ENCODE data around the gene GNAI2.

Gene GNAI2

DNA sequence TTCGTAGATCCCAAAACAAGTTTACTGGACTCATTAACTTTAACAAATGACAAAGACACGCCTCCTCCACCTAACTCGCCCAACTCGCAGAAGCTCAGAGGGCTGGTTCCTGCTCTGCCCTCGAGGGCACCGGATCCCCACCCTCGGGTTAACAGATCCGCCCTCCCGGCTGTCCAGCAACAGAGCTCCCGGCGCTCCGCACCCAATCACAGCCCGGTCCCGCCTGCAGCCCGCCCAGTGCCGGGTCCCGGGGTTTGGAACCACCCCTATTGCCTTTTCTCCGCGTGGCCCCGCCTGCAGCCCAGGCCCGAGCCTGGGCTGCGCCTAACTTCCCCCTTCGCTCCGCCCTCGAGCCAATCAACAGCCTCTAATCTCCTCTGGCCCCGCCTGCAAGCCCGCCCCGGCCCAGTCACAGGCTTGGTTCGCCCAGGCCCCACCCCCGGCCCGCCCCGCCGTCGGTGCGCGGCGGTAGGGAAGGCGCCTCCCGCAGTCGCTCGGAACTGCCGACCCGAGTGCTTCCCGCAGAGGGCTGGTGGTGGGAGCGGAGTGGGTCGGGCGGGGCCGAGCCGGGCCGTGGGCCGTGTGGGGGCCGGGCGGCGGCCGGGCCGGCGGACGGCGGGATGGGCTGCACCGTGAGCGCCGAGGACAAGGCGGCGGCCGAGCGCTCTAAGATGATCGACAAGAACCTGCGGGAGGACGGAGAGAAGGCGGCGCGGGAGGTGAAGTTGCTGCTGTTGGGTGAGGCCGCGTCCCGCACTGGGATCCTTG, at the start of gene GNAI2:
Gene GNAI2 (plus strand): TSS at position 489 of the 768 bp plus-strand sequence. CDS start 132 bp downstream, at position 621.
- peak; percentile 99 for DNase-seq

- no peak for DNase-seq
Observed at GRCh38 chr3:50187750-50188149, 48.3 kb upstream of the GNAI2 start.

GRCh38 chr3:50189274-50189673, 46.7 kb upstream of the GNAI2 start:
- peak; percentile 19 for DNase-seq

- no peak for DNase-seq
Observed at GRCh38 chr3:50189989-50190388, 46.0 kb upstream of the GNAI2 start.

- no peak for DNase-seq
Observed at GRCh38 chr3:50190936-50191660, 44.9 kb upstream of the GNAI2 start, which contains the start of gene GNAT1. Gene GNAT1 (plus strand): TSS chr3:50191610. CDS start chr3:50191726, 116 bp downstream.

GRCh38 chr3:50192124-50192523, 43.9 kb upstream of the GNAI2 start:
- no peak for DNase-seq

DNA sequence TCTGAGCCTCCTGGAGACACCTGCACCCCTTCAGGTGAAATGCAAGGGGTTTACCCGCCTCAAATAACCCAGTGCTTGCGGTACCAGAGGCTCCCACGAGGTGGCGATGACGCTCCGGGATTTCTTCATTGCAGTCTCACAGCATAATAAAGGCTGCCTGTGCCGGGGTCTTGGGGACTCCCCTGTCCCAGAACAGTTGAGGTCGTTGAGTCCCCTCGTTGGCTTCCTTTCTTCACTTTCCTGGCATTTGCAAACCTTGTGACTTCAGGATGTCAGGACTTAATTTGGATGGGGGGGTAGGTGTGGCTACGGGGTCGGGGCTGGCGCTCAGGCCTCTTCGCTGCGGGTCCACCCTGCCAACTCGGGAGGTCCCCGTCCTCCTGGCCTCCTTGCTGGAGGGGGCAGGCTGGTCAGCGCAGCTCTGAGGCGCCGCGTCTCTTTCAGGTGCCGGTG, 43.3 kb upstream of the GNAI2 start:
- DNase-seq = peak; percentile 85

GRCh38 chr3:50193286-50193685, 42.7 kb upstream of the GNAI2 start:
- no peak for DNase-seq

GRCh38 chr3:50193746-50194127, 42.3 kb upstream of the GNAI2 start:
- no peak for DNase-seq

GRCh38 chr3:50194128-50194902, 41.7 kb upstream of the GNAI2 start:
- DNase-seq = peak; percentile 88

DNA sequence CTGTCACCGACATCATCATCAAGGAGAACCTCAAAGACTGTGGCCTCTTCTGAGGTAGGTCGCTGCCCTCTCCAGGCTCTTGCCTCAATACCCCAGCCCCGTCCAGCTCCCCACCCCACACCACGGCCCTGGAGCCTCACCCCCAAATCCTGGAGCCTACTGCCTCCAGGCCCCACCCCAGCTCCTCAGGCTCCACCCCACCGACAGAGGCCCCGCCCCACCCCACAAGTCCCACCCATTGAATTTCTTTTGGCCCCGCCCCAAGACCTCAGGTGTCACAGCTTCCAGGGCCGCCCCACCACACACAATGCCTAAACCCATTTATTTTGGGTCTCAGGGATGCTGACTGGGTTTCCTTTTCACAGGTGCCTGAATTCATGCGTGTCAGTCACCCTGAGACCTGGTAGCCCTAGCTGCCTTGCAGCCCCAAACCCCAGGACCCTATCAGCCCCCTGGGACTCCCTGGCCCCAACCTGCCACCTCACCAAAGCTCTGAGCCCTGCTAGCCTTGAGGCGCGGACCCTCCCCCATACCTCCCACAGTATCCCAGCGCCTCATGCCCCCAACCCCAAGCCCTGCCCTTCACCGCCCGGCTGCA, 41.0 kb upstream of the GNAI2 start:
- DNase-seq = peak; percentile 57

DNA sequence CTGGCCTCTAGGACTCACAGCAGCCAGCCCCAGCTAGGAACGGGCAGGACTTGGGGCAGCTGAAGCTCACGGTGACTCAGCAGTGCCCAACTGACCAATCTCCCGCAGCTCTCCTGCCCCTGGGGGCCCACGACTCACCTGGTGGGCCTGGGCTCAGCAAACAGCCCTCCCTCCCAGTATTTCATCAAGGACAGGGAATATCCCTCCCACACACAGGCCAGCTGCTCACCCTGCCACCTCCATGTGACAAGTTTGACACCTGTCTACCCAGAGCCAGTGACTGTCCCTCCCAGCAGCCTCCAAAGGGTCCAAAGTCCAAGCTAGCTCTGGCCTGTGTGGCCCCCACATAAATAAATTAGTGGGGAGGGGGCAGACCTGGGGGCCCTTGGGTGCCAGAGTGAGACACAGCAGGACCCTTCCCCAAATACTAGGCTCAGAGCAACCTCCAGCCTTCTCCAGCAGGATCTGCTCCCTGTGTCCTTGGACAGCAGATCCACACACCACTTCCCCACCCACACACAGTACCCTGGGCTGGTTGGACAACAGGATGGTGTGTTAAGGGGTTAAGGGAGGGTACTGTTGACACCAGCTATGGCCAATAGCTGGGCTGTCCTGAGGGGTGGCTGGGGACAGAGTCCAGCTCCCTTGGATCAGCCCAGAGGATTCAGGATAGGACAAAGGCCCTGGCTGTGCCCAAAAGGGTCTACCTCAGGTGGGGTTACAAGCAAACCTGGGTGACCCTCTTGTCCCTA, 40.3 kb upstream of the GNAI2 start:
- no peak for DNase-seq

- no peak for DNase-seq
Observed at GRCh38 chr3:50196253-50196801, 39.7 kb upstream of the GNAI2 start.

DNA sequence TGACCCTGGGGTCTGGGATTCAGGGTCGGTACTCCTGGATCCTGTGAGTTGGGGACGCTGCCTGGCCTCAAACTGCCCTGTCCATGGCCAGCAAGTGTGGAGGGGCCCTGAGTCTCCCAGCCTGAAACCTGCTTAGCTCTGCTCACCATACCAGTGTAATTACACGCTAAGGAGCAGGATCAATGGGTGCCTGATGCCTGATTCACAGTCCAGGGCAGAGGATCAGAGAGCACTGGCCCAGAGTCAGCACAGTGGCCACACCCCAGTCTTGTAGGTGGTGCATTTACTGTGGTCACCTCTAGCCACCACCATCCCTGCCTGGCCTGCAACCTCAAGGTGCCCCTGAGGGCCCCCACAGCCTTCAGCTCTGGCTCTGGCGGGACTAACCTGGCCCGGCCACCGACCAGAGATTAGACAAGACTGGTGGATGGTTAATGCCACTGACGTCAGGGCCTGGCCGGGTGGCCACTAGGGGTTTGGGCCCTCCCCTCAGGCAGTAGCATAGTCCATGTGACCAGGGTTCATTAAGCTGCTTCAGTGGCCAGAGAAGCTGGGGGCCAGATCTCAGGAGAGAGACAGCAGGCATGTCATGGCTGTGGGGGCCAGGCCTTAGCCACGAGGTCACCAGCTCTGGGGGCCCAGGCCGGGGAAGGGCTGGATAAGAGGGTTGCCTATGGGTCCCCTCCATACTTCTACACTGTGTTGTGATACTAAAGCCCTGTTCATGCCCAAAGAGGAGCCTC, 34.3 kb upstream of the GNAI2 start:
- no peak for DNase-seq

DNA sequence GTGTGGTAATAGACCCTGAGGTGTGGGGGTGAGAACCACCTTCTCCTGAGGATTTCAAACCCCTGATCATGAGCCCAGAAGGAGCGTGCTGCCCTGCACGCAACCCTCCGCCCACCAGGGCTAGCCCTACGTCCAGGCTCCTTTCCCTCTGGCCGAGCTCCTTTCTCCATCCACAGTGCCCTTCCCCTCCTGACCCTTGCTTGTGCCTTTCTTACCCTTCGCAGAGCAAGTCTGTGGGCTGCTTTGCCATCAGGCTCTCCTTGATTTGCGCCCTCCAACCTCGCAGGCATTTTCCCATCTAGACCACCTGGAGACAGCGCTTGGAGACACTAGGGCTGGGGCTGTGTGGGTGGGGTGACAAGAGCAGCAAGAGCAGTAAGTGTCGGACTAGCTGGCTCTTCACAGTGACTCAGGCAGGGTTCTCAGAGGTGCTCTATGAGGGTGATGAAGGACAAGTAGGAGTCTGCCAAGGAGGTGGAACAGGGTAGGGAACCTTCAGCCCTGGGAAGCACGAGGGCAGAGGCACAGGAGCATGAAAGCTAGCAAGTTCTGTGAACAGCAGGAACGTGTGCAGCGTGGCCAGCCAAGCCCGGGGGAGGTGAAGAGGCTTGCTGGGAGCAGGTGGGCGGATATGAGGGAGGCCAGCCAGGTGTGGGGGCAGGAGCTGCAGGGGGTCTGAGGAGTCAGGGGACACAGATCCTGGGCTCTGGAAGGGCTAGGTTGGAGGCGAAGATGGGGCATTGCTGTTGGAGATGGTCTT, 33.5 kb upstream of the GNAI2 start:
- no peak for DNase-seq

GRCh38 chr3:50203113-50203808, 32.7 kb upstream of the GNAI2 start:
- no peak for DNase-seq

DNA sequence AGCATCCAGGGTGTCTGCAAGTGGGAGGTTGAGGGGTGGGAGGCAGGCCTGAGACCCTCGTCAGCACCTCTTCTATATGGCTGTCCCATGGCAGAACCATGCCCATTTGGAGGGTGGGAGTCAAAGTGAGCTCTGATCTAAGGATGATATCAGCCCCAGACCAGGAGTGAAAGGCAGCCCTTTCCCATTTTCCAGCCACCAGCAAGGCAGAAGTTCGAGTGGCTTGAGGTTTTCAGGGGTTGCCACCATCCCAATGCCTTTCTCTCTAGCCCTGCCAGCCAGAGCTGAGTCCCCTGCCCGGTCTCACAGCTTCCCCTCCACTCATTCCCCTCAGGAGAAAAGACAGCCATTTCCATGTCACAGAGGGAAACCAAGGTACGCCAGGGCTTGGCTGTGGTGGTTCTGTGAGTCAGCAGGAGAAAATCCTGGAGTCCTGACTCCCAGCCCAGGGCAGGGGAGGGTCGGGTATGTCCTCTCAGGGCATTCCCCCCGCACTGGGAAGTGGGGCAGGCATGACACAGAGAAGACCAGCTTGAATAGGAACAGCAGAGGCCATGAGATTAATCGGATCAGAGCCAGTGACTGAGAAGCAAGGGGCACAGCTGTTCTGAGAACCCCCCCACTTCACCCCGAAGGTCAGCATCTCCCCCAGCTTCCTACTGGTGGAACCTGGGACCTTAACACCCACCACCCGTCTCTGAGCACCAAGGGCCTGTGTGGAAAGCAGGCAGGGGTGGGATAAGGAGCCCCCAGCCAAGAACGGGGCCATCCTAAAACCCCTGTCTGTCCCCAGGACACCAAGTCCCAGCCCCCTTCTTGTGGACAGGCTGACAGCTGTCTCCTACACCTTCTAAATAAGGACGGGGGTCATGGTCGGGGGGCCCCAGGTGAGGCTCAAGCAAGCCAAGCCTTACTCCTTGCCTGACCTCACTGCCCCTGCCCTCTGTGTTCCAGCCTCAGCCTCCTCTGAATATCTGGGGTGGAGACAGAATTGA, 31.9 kb upstream of the GNAI2 start:
- no peak for DNase-seq

- no peak for DNase-seq
Observed at GRCh38 chr3:50204804-50205412, 31.1 kb upstream of the GNAI2 start, which contains the start of gene SLC38A3. Gene SLC38A3 (plus strand): TSS chr3:50205271. CDS start chr3:50214200, 8,929 bp downstream.

Measured in CD4-positive, alpha-beta T cell treated with Interleukin-21 for 1 hour (primary cell).